Amniotic stem cell (primary cell): ENCODE data around the gene KRT222.

Experiments
- DNase-seq: peaks from one replicate; lab custom pipeline; 2025; lab: John Stamatoyannopoulos, UW

Gene KRT222

GRCh38 chr17:40658396-40658795 is 6.6 kb downstream of the KRT222 start:
- DNase-seq, result no peak

GRCh38 chr17:40651939-40652338 is 13.0 kb downstream of the KRT222 start:
- DNase-seq, result no peak

- no peak for DNase-seq
Observed at GRCh38 chr17:40648384-40648968, 16.5 kb downstream of the KRT222 start.

GRCh38 chr17:40647624-40648383 is 17.2 kb downstream of the KRT222 start, which contains the start of gene SMARCE1:
Gene SMARCE1 (minus strand): TSS chr17:40647818. CDS start chr17:40645802, 2,016 bp downstream.
- peak; percentile 57 for DNase-seq

GRCh38 chr17:40646791-40647623 is 18.0 kb downstream of the KRT222 start:
- DNase-seq, result no peak

- DNase-seq, result no peak
Observed at GRCh38 chr17:40645943-40646342, 19.0 kb downstream of the KRT222 start.

GRCh38 chr17:40645291-40645690 is 19.7 kb downstream of the KRT222 start:
- DNase-seq, result no peak

- DNase-seq, result no peak
Observed at GRCh38 chr17:40637931-40638330, 27.0 kb downstream of the KRT222 start.

GRCh38 chr17:40633871-40634270 is 31.1 kb downstream of the KRT222 start:
- DNase-seq, result no peak

GRCh38 chr17:40632216-40632615 is 32.8 kb downstream of the KRT222 start:
- DNase-seq, result no peak

GRCh38 chr17:40629842-40630241 is 35.1 kb downstream of the KRT222 start:
- DNase-seq, result no peak

GRCh38 chr17:40625311-40625710 is 39.7 kb downstream of the KRT222 start:
- DNase-seq, result no peak

- DNase-seq, result no peak
Observed at GRCh38 chr17:40623419-40624210, 41.4 kb downstream of the KRT222 start.

GRCh38 chr17:40622509-40622928 is 42.5 kb downstream of the KRT222 start:
- no peak for DNase-seq

GRCh38 chr17:40621578-40621977 is 43.4 kb downstream of the KRT222 start:
- DNase-seq, result no peak

- no peak for DNase-seq
Observed at GRCh38 chr17:40621019-40621418, 44.0 kb downstream of the KRT222 start.

GRCh38 chr17:40618754-40619625 is 46.0 kb downstream of the KRT222 start:
- no peak for DNase-seq

- DNase-seq, result no peak
Observed at GRCh38 chr17:40617678-40618240, 47.2 kb downstream of the KRT222 start.

GRCh38 chr17:40616592-40616991 is 48.4 kb downstream of the KRT222 start:
- DNase-seq, result no peak

GRCh38 chr17:40615841-40616476 is 49.0 kb downstream of the KRT222 start:
- DNase-seq, result no peak
